D721Med (cell line): ENCODE measurements around the gene PDLIM5.
A peak's percentile ranks its signal among the peaks of the same experiment; 100 is the strongest.

Experiments
- DNase-seq: peaks from one replicate; pipeline ENCODE4 v3.0.0; 2011; ENCODE audit warnings: low spot score; ENCODE audit not compliant: insufficient read length
- FAIRE-seq: peaks from 2 replicates; lab custom pipeline; 2011; peaks lifted over from hg19 to GRCh38; lab: Jason Lieb, UNC
- CTCF ChIP-seq: IDR thresholded peaks from 2 replicates; pipeline ENCODE4 v1.5.1; 2012; ENCODE audit warnings: mild to moderate bottlenecking, control low read depth; ENCODE audit not compliant: insufficient read depth; ENCODE audit errors: missing control alignments

Gene PDLIM5

GRCh38 chr4:94634271-94634670 is 182.5 kb downstream of the PDLIM5 start:
- FAIRE-seq: no peak
- DNase-seq: no peak
- no peak for TF ChIP-seq CTCF

GRCh38 chr4:94635177-94635576 is 183.4 kb downstream of the PDLIM5 start:
- TF ChIP-seq CTCF: no peak
- FAIRE-seq (no peak), DNase-seq (no peak)

- TF ChIP-seq CTCF: no peak
- FAIRE-seq (no peak), DNase-seq (no peak)
These were observed 184.3 kb downstream of the PDLIM5 start for GRCh38 chr4:94636004-94636403.

- FAIRE-seq (peak; percentile 32), DNase-seq (no peak)
- no peak for TF ChIP-seq CTCF
These were observed 187.6 kb downstream of the PDLIM5 start for GRCh38 chr4:94639298-94639697.

- DNase-seq (no peak), FAIRE-seq (no peak)
- TF ChIP-seq CTCF: no peak
These were observed 188.4 kb downstream of the PDLIM5 start for GRCh38 chr4:94640151-94640550.

GRCh38 chr4:94641702-94642560 is 190.2 kb downstream of the PDLIM5 start:
- FAIRE-seq (no peak), DNase-seq (no peak)
- TF ChIP-seq CTCF: no peak

GRCh38 chr4:94642561-94642866 is 190.8 kb downstream of the PDLIM5 start:
- DNase-seq (peak; percentile 32), FAIRE-seq (peak; percentile 97)
- no peak for TF ChIP-seq CTCF
